ENCODE data around the gene ALDH1L1.
"Not testable (repeated sequence)": the region's sequence is repeated elsewhere in the genome, so short reads cannot be mapped to it uniquely, and the experiment has no call there.

The ALDH1L1 gene

DNA sequence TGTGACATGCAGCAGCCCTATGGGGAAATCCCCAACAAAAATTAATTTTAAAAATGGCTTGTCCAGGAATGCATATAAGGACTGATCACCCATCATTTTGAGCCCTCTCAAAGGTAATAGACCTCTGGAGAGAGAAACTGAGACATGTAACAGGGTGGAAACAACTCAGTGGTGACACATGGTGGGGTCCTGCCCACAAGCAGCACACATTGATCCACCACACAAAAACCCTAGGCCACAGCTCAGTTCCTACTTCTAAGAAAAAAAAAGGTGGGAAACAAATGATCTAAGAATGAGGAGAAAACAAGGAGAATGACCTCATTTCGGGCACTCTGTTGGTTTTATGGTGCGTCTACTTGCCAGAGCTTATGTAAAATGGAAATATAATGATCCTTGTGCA, 94.5 kb downstream of the ALDH1L1 start:
- DNase-seq (ENCODE audit: insufficient read length, low spot score), result no peak
- FAIRE-seq, result no peak

DNA sequence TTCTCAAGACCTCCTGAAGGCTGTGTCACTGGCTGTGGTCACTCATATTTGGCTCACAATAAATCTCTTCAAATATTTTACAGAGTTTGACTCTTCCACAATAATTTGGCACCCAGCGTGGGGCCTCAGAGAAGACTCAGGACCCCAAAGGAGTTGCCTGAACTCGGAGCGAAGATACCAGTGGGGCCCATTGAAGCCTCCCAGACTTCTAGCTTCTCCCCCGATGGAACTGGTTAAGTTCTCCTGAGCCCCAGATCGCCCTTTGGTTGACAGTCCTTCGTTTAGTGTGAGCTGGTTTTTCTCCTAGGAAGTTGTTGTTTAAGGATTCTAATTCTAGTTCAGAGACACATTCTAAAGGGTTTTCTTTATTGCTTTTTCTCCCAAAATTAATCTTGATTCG, 95.1 kb downstream of the ALDH1L1 start:
- FAIRE-seq, result no peak
- no peak for DNase-seq (ENCODE audit: insufficient read length, low spot score)

DNA sequence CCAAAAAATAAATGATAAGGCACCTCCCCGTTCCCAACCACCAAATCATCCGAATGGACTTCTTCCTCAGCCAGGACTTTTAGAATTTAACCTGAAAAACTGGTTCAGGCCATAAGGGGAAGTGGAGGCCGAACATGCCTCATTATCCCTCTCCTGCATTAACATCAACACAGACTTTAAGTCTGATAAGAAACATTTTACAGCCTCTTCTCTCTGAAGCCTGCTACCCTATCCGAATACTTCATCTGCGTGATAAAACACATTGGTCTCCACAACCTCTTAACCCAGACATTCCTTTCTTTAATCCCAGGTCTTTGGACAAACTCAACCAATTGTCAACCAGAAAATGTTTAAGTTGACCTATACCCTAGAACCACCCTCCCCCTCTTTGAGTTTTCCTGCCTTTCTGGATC, 95.6 kb downstream of the ALDH1L1 start:
- no peak for FAIRE-seq
- no peak for DNase-seq (ENCODE audit: insufficient read length, low spot score)

DNA sequence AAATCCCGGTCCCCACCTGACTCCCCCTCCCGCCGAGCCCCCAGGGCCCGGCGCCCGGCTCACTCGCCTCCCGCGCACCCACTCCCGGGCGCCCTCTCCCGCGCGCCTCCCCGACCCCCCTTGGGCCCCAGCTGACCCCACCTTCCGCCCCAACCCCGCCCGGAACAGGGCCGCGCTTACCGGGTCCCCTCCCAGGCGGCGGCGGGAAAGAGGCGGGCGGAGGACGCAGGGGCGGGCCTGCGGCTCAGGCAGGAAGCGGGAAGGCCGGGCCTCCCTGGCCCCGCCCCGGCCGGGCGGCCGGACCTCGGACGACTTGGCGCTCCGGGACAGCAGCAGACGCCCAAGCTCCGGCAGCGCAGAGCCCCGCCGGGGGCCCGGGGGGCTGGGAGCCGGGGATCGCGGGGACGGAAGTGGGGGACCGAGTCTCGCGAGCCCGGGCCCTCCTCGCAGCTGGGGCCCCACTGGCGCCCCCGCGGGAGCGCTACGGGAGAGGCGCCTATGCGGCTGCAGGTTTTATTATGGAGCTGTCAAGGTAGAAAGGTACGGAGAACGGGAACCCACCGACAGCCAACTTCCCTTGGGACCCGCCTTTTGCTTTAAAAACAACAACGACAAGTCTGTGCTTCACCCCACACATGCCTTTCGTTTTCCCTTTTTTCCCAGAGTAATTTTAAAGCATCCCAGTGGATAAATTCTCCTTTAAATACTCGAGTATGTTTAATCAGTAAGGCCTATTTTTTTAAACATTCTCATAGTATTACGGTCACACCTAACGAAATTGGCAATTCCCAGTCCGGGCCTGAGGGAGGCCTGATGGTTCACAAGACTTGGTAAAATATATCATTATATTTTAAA, 96.2 kb downstream of the ALDH1L1 start, which contains the start of gene SLC41A3:
Gene SLC41A3 (minus strand): TSS at position 212 of the 855 bp plus-strand sequence. CDS start 15,905 bp downstream, outside the sequence.
- FAIRE-seq (peak; percentile 85), DNase-seq (ENCODE audit: insufficient read length, low spot score) (peak; percentile 90)

DNA sequence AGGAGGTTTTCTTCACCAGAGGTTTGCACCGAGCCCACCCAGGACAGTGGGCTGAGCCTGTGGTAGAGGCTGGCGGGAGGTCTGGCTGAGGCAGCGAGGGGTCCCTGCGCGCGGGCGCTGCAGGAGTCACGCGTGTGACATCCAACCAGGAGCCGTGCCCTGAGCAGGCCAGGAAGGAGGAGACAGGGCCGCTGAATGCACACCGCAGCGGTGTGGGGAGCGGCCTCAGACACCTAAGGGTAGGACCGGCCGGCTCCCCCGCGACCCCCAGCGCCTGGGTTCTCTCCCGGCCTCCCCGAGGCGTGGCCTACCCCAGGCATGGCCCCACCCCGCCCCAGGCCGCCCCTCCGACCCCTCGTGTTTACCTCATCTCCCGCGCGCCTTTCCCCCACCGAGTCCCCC, 96.9 kb downstream of the ALDH1L1 start:
- peak; percentile 55 for FAIRE-seq

DNA sequence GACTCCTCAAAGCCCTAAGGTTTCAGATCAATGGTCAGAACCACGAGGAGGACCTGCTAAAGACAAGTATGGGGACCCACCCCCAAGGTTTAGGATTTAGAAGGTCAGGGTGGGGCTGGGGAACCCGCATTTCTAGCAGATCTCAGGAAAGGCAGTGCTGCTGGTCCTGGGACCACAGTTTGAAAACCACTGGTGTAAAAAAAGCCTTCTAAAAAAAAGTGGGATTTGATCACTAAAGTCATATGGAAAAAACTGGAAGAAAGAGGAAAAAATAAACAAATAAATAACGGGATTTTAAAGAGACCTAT, 97.3 kb downstream of the ALDH1L1 start:
- DNase-seq (ENCODE audit: insufficient read length, low spot score), result no peak
- no peak for FAIRE-seq

More for the DNA sequence above, 96.9 kb downstream of the ALDH1L1 start:
- DNase-seq (ENCODE audit: insufficient read length, low spot score), result peak; percentile 41

DNA sequence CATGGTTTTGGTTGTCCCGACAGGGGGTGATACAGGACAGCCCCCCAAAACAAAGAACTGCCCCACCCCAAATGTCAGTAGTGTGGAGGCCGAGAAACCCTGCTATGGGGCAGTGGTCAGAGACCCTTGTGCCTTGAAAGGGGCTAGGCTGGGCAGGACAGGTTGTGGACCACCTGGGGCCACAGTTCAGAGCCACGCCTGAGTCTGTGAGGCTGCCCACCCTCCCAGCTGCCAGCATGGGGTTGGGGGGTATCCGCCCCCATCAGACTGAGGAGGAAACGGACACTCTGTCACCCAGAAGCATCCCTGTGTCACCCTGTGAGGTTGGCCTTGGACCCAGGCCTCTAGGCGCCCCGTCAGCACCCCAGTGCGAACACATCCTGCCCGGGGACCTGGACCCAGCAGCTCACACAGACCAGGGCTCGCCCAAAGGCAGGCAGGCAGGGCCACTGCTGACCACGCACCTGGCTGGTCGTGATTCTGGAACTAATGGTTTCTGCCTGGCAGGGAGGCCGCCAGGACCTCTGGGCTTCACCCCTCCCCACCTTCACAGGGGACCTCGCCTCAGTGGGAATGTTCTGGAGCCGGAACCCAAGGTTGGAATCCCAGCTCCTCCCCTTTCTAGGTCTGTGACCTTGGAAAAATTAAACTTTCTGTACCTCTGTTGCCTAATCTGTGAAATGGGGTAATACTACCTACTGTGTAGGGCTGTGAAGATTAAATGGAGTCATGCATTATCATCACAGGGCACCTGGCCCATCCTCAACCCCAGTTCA, 97.8 kb downstream of the ALDH1L1 start:
- FAIRE-seq, result no peak

DNA sequence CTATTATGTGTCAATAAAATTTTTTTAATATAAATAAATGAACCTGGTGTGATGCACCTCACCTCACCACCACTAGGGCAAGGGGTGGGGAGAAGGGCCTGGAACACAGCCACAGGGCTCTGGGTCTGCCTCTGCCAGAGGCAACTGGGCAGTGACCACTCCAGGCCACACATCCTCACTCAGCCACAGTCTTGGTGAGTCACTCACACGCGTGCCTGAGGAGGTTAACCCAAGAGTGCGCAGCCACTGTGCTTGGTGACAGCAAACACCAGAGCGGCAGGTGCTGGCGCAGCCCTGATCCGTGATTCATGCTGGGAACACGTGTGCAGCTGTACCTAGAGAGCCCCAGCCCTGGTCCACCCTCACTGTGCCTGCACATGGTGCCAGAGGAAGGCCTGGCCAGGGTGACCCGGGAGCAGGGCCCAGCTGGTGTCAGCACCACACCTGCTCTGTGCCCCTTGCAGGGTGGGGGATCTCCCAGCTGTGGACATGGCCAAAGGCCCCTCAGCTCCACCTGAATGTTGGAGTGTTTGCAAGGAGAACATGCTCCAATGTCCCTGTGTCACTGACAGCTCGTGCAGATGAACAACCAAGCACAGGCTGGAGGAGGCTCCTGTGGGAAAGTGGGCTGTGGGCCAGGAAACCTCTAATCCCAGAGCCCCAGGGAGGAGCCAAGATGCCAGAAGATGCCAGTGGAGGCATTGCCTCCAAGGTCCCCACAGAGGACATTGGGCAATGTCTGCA, 98.6 kb downstream of the ALDH1L1 start:
- no peak for FAIRE-seq
- DNase-seq (ENCODE audit: insufficient read length, low spot score), result no peak

More for the DNA sequence above, 97.8 kb downstream of the ALDH1L1 start:
- no peak for DNase-seq (ENCODE audit: insufficient read length, low spot score)

DNA sequence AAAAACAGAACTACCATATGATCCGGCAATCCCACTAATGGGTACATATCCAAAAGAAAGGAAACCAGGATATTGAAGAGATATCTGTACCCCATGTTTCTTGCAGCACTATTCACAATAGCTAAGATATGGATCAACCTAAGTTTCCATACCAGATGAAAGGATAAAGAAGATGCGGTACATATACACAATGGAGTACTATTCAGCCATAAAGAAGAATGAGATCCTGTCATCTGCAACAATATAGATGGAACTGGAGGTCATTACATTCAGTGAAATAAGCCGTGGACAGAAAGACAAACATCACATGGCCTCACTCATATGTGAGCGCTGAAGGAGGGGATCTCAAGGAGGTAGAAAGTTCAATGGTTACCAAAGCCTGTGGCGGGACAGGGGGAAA, 99.4 kb downstream of the ALDH1L1 start:
- DNase-seq (ENCODE audit: insufficient read length, low spot score), result no peak
- FAIRE-seq, result no peak

DNA sequence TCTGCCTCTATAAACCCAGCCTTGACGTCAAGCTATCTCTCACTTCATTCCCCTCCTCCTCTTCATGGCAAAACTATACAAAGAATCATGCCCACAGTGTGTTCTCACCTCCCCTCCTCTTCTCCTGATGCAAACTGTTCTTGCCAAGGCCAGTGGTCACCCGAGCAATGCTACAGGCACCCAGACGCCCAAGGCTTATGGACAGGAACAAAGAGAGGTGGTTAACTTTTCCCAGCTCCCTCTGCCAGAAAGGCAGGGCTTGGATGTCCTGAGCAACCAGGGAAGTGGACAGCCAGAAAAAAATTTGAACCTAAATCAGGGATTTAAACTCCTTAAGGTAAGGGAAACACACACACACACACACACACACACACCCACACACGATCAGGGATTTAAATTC, 101.5 kb downstream of the ALDH1L1 start:
- no peak for DNase-seq (ENCODE audit: insufficient read length, low spot score)
- FAIRE-seq, result no peak

DNA sequence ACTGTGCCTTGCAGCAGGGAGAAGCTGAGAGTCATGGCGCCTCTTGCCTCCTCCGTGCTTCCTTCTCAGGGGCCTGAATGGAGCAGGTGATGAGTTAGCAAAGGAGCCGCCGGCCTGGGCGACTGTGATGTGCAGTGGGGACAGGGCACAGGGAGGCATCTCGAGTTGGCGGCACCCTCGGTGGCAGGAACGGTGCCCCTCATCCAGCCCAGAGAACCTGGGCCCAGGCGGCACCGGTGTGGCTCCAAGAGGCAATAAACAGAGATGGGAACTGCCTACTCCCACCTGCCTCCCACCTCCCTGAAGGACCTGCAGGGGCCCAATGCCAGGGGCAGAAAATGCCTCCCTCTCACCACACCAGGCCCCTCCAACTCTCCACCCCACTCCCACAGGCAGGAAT, 102.6 kb downstream of the ALDH1L1 start:
- no peak for FAIRE-seq
- no peak for DNase-seq (ENCODE audit: insufficient read length, low spot score)

DNA sequence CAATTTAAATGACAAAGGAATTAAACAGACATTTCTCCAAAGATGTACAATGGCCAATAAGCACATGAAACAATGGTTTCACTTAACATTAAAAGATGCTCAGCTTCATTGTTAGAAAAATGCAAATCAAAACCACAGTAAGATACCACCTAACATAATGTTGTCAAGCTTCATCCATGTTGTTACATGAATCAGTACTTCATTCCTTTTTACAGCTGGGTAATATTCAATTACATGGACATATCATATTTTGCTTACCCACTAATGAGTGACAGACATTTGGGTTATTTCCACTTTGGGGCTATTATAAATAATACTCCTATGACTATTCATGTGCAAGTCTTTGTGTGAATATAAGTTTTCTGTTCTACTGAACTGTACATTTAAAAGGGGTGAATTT, 104.2 kb downstream of the ALDH1L1 start:
- peak; percentile 60 for FAIRE-seq
- no peak for DNase-seq (ENCODE audit: insufficient read length, low spot score)

DNA sequence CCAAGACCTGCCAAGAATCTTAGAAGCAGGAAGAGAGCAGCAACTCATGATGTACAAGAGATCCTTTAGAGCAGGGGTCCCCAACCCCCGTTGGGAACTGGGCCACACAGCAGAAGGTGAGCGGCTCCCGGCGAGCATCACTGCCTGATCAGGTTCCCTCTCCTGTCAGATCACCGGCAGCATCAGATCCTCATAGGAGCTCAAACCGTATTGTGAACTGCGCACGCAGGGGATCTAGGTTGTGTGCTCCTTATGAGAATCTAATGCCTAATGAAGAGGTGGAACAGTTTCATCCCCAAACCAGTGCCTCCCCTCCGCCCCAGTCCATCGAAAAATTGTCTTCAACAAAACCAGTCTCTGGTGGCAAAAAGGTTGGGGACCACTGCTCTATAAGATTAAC, 110.2 kb downstream of the ALDH1L1 start:
- DNase-seq (ENCODE audit: insufficient read length, low spot score) (no peak), FAIRE-seq (no peak)

DNA sequence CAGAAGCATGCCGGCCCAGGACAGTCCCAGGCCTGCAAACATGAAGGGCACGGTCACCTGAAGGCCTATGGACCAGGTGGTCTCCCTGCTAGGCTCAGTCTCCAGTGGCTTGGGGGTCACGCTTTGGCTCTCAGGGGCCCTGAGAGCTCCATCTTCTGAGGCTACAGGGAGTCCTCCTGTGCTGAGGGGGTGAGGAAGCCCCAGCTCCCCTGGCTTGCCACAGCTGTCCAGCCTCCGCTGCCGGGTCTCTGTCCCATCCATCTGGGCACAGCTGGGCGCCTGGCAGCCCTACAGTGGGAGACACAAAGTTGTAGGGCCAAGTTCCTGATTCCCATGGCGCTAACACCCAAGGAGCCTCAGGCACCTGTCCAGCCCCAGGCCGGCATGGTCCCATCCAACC, 112.4 kb downstream of the ALDH1L1 start:
- DNase-seq (ENCODE audit: insufficient read length, low spot score) (no peak), FAIRE-seq (no peak)

DNA sequence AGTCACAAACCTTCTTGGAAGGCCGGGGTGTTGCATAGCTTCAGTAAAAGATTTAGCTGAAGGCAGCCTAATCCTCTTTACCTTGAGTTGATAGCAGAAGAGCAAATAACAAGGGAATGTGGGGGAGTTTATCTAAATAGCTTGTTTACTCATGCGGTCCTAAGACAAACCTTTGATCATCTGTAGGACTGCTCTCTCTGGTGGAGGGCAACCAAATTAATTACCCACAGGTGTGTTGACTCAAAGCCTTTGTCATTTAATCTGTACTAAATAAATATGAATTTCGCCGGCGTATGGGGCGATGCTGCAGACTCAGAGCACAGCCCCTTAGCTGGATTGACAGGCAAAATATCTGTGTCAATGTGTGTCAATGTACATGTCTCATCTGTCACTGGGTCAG, 113.7 kb downstream of the ALDH1L1 start:
- not testable (repeated sequence) for FAIRE-seq; DNase-seq (ENCODE audit: insufficient read length, low spot score)

DNA sequence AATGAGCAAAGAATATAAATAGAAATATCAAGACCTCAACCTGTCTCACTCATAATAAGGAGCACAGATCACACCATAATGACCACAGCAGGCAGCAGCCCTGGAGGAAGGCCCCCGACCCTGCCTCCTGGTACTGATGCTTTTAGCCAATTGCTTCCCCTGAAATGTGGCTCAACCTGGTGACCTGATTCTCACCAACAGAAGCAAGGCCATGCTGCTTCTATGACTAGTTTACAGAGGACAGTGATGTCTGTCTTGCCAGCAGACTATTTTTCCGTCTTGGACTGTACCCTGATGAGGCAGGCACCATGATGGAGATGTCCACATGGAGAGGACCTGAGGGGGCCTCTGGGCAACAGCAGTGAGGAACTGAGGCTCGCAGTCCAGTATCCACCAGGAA, 114.5 kb downstream of the ALDH1L1 start:
- FAIRE-seq, result no peak

DNA sequence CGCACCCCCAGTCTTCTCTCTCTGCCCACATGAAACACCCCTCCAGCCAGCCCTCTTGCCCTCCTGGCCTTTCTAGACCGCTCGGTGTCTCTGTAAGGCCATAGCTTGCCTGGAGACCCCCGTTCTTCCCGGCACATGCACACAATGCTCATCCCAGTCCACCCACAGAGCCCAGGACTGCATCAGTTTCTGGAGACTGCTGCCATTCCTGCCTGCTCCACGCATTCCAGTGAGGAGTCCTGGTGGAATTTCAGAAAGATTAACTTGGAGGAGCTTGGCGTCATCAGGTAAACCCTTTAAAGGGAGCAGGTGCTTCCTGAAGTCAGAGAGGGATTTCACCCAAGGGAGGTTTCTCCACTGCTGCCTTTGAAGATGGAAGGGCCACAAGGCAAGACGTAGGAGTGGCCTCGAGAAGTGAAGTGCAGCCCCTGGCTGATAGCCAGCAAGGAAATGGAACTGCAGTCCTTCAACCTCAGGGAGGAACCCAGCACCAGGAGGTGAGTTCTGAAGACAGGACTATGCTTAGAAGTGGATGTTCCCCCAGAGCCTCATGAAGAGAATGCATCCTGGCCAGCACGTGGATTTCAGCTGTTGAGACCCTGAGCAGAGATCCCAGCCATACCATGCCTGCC, 115.6 kb downstream of the ALDH1L1 start:
- FAIRE-seq, result no peak
- DNase-seq (ENCODE audit: insufficient read length, low spot score), result no peak

More for the DNA sequence above, 114.5 kb downstream of the ALDH1L1 start:
- no peak for DNase-seq (ENCODE audit: insufficient read length, low spot score)

DNA sequence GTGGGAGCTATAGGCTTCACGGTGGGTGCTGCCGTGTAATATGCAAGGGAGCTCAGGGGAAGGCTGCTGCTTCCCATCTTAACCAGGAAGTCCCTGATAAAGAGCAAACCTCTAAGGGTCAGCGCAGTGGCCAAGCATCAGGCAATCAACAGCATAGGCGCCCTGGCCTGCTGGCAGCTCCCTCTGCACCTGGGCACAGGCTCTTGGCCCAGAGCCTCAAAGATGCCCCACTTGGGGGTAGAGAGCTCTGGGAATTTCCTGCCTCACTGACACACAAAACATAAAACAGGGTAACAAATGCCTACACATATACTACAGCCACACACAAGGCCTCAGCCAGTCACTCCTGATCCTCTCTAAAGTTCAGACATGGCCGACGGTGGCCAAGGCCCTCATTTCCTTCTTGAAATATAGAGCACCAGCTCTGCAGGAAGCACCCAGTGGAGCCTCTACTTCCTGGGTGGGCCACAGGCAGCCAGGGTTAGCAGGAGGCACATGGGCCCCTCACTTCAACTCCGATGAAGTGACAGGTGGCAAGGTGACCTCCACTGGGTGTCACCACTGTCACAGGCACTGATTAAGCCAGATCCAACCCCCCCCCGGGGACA, 116.9 kb downstream of the ALDH1L1 start:
- no peak for FAIRE-seq

DNA sequence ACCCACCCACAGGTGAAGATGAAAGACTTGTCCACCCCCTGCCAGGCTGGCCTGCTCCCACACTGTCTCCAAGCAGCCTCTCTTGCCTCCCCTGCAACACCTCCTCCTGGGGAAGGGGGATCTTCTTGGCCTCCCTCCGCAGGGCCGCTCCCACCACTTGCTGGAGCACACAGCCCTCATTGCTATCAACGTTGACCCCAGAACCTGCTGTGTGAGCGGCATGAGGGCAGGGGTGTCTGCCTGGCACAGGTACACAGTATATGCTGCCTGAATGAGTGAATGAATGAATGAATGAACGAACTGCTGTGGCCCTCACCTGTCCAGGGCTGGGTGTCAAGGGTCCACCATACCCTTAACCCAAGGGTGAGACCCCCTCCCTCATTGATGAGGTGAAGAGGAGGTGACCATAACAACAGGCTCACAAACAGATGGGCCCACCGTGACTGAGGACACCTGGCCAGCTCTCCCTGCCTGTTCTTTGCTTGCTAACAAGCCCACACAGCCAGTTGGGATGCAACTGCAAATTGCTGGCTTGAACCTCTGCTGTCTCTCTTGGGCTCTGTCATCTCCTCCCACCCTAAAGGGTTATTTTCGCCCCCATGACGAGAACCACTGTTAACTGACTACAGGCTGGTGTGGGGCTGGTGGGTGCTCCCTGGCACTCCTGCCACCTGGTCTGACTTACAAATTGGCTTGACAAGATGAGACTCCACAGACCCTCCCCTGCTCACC, 118.9 kb downstream of the ALDH1L1 start:
- DNase-seq (ENCODE audit: insufficient read length, low spot score) (no peak), FAIRE-seq (no peak)

More for the DNA sequence above, 116.9 kb downstream of the ALDH1L1 start:
- no peak for DNase-seq (ENCODE audit: insufficient read length, low spot score)
